Stimulated activated effector memory CD8-positive, alpha-beta T cell treated with anti-CD3 and anti-CD28 coated beads, Interleukin-12 subunit alpha, Interleukin-12 subunit beta, amount 100 ng/mL, for 72 hours (primary cell): ENCODE results near the gene SLMAP.
A peak's percentile ranks its signal among the peaks of the same experiment; 100 is the strongest.
"Not testable (repeated sequence)": the region's sequence is repeated elsewhere in the genome, so short reads cannot be mapped to it uniquely, and the experiment has no call there.

ENCODE experiments used
- ATAC-seq: fragments of 150-1000 bp; cut with Tn5 transposase; 2 replicates; pipeline ENCODE4 v1.10.0; 2021
- DNase-seq, 2 donors: peaks; one replicate each; pipeline ENCODE4 v3.0.0; 2021 to 2022; ENCODE audit warnings: low spot score in 2 of 2
- H3K27ac Mint-ChIP-seq: one replicate; pipeline ENCODE4 v1.8.0; 2022; ENCODE audit warnings: mild to moderate bottlenecking, mixed read lengths
- H3K36me3 Mint-ChIP-seq: one replicate; pipeline ENCODE4 v1.8.0; 2022; ENCODE audit warnings: mild to moderate bottlenecking, mixed read lengths
- H3K4me1 Mint-ChIP-seq: one replicate; pipeline ENCODE4 v1.8.0; 2022; ENCODE audit warnings: mixed read lengths
- H3K4me3 Mint-ChIP-seq: one replicate; pipeline ENCODE4 v1.8.0; 2022; ENCODE audit warnings: mild to moderate bottlenecking, mixed read lengths
- H3K9me3 Mint-ChIP-seq: one replicate; pipeline ENCODE4 v1.8.0; 2022; ENCODE audit warnings: mixed read lengths

SLMAP gene

DNA sequence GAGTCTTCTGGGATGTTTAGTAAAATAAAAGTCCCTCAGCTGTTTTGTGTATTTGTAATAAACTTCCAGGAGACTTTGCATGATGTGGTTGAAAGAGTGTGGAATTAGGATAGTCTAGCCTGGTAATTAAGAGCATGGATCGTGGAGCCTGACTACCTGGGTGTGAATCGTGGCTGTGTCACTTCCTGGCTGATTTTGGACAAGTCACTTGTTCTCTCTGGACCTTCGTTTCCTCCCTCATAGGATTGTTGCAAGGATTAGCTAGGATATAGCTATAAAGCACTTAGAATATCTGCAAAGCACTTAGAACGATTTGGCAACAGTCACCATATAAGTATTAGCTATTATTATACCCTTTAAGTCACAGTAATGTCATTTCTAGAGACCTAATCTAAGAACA, 40.2 kb downstream of the SLMAP start:
- Mint-ChIP-seq H3K27ac (no peak overlapping the region), H3K4me1 (peaks cover 20% of the 10 kb centered on the region), H3K4me3 (no peak overlapping the region), H3K9me3 (no peaks in the 10 kb centered on the region), H3K36me3 (no peaks in the 10 kb centered on the region)
- ATAC-seq (no peak), DNase-seq (no peak)

- Mint-ChIP-seq H3K4me1 (peaks cover 20% of the 10 kb centered on the region), H3K36me3 (no peaks in the 10 kb centered on the region), H3K27ac (no peak overlapping the region), H3K4me3 (no peak overlapping the region), H3K9me3 (no peaks in the 10 kb centered on the region)
- no peak for ATAC-seq
- no peak for DNase-seq
These were observed 41.8 kb downstream of the SLMAP start for GRCh38 chr3:57797701-57798487.

DNA sequence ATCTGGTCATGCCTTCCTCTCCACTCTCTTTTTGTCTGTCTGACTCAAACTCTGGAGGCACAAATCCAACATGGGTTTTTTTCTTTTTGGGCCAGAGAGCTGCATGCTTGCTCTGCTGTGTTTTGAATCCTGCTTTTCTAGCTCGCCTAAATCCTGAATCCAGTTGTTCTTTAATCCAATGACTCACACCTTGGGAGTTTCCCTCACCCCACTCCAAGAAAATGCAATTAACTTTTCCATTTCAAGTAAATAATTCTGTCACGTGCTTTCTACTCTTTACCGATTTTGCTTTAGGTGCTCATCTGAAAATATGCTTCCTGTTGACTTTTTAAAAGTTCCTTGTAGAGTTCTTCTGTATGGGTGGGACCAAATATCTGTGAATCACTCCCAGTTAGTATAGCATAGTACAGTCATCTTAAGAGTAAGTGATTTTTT, 47.6 kb downstream of the SLMAP start:
- Mint-ChIP-seq H3K9me3 (no peaks in the 10 kb centered on the region), H3K36me3 (no peaks in the 10 kb centered on the region), H3K4me1 (peaks cover 46% of the 10 kb centered on the region), H3K27ac (peak overlapping the region; percentile 67), H3K4me3 (peak overlapping the region; percentile 37)
- DNase-seq (no peak), ATAC-seq (peak; percentile 88)

DNA sequence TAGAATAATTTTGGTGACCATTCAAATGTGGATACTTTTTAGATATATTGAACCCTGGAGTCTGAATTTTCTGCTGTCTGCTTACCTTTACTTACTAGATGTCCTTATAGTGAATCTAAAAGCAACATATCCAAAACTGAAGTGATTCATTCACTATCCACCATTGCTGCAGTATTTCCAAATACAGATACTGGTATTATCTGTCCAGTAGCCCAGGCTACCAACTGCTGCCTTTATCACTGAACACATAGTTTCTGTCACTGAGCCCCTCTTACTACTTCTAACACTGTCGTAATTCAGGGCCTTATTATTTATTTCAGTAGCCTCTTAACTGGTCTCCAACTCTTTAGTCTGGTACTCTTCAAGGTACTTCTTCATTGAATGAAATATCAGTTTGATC, 49.2 kb downstream of the SLMAP start:
- peaks cover 51% of the 10 kb centered on the region for H3K4me1 Mint-ChIP-seq
- H3K4me3 Mint-ChIP-seq, result no peak overlapping the region
- DNase-seq, result no peak
- ATAC-seq, result peak; percentile 15
- H3K9me3 Mint-ChIP-seq, result no peaks in the 10 kb centered on the region
- no peaks in the 10 kb centered on the region for H3K36me3 Mint-ChIP-seq
- no peak overlapping the region for H3K27ac Mint-ChIP-seq

- Mint-ChIP-seq H3K27ac (no peak overlapping the region), H3K36me3 (no peaks in the 10 kb centered on the region), H3K4me3 (no peak overlapping the region), H3K4me1 (peaks cover 51% of the 10 kb centered on the region), H3K9me3 (no peaks in the 10 kb centered on the region)
- DNase-seq (no peak), ATAC-seq (peak; percentile 91)
These were observed 49.6 kb downstream of the SLMAP start for GRCh38 chr3:57805674-57806073.

DNA sequence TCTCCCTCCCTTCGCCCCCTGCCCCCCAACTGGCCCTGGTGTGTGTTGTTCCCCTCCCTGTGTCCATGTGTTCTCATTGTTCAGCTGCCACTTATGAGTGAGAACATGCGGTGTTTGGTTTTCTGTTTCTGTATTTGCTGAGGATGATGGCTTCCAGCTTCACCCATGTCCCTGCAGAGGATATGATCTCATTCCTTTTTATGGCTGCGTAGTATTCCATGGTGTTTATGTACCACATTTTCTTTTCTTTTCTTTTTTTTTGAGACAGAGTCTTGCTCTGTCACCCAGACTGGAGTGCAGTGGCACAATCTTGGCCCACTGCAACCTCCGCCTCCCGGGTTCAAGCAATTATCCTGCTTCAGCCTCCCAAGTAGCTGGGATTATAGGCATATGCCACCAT, 50.1 kb downstream of the SLMAP start:
- not testable (repeated sequence) for H3K36me3 Mint-ChIP-seq, ATAC-seq, DNase-seq, H3K27ac Mint-ChIP-seq, H3K9me3 Mint-ChIP-seq, H3K4me3 Mint-ChIP-seq
- peaks cover 51% of the 10 kb centered on the region for H3K4me1 Mint-ChIP-seq

- Mint-ChIP-seq H3K27ac (no peak overlapping the region), H3K4me3 (no peak overlapping the region)
- no peak for ATAC-seq
These were observed 53.0 kb downstream of the SLMAP start for GRCh38 chr3:57808961-57809608.

DNA sequence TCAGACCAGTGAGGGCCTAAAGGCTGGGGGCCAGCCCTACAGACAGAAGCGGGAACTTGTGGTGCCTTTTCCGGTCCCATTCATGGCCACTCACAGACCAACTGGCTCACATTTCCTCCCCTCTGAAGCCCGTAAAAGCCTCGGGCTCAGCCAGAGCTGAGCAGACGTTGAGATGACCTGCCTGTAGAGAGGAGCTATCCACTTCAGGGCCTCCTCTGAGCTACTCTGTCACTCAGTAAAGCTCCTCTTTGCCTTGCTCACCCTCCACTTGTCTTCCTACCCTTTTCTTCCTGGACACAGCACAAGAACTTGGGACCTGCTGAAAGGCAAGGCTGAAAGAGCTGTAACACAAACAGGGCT, 53.5 kb downstream of the SLMAP start:
- Mint-ChIP-seq H3K36me3 (no peaks in the 10 kb centered on the region), H3K4me1 (peaks cover 47% of the 10 kb centered on the region), H3K9me3 (peaks cover 3% of the 10 kb centered on the region), H3K27ac (no peak overlapping the region), H3K4me3 (no peak overlapping the region)
- no peak for DNase-seq
- ATAC-seq, result no peak

More at GRCh38 chr3:57808961-57809608, 53.0 kb downstream of the SLMAP start:
- H3K36me3 Mint-ChIP-seq, result no peaks in the 10 kb centered on the region
- peaks cover 46% of the 10 kb centered on the region for H3K4me1 Mint-ChIP-seq
- DNase-seq, result no peak
- peaks cover 3% of the 10 kb centered on the region for H3K9me3 Mint-ChIP-seq

- Mint-ChIP-seq H3K27ac (no peak overlapping the region), H3K36me3 (no peaks in the 10 kb centered on the region), H3K4me3 (no peak overlapping the region), H3K9me3 (peaks cover 3% of the 10 kb centered on the region), H3K4me1 (peaks cover 47% of the 10 kb centered on the region)
- DNase-seq (no peak), ATAC-seq (no peak)
These were observed 53.9 kb downstream of the SLMAP start for GRCh38 chr3:57810048-57810447.

DNA sequence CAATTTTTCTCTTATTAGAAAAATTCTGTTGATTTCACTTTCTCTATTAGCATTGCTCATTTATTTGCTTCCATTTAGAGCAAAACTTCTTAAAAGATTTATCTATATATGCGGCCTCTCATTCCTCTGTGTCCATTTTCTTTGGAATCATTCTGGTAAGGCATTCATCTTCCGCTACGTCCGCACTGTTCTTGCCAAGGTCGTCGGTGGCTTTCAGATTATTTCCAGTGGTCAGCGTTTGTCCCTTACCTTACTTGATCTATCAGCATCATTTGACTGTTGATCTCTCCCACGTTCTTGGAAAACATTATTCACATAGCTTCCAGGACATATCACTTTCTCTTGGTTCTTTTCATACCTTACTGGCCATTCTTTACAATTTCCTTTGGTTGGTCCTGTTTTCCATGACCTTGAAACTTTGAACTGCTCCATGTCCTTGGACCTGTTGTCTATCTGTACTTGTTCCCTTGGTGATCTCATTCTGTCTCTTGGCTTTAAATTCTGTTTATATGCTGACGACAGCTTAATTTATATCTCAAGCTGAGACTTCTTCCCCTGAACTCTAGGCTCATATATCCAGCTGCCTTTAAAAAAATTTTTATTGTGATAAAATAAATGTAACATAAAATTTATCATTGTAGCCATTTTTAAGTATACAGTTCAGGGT, 54.5 kb downstream of the SLMAP start:
- DNase-seq (no peak), ATAC-seq (no peak)
- H3K4me1 Mint-ChIP-seq, result peaks cover 46% of the 10 kb centered on the region
- H3K9me3 Mint-ChIP-seq, result peaks cover 3% of the 10 kb centered on the region
- no peaks in the 10 kb centered on the region for H3K36me3 Mint-ChIP-seq
- no peak overlapping the region for H3K27ac Mint-ChIP-seq
- no peak overlapping the region for H3K4me3 Mint-ChIP-seq

DNA sequence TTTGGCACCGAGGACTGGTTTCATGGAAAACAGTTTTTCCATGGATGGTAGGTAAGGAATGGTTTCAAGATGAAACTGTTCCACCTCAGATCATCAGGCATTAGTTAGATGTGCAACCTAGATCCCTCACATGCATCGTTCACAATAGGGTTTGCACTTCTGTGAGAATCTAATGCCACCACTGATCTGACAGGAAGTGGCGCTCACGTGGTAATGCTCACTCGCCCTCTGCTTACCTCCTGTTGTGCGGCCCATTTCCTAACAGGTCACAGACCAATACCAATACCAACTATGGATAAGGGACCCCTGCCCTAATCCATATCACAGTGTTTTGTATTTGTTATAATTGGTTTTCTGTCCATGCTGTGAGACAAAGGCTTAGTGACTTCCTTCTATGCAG, 58.9 kb downstream of the SLMAP start:
- ATAC-seq (peak; percentile 79), DNase-seq (no peak)
- Mint-ChIP-seq H3K27ac (peak overlapping the region; percentile 43), H3K4me1 (peaks cover 32% of the 10 kb centered on the region), H3K9me3 (peaks cover 3% of the 10 kb centered on the region), H3K36me3 (no peaks in the 10 kb centered on the region), H3K4me3 (no peak overlapping the region)

GRCh38 chr3:57816471-57817095, 60.5 kb downstream of the SLMAP start:
- Mint-ChIP-seq H3K4me1 (peaks cover 32% of the 10 kb centered on the region), H3K4me3 (no peak overlapping the region), H3K27ac (no peak overlapping the region), H3K36me3 (no peaks in the 10 kb centered on the region), H3K9me3 (peaks cover 3% of the 10 kb centered on the region)
- DNase-seq (no peak), ATAC-seq (no peak)

- ATAC-seq (peak; percentile 54), DNase-seq (no peak)
- Mint-ChIP-seq H3K27ac (no peak overlapping the region), H3K9me3 (no peaks in the 10 kb centered on the region), H3K36me3 (peaks cover 1% of the 10 kb centered on the region), H3K4me3 (no peak overlapping the region), H3K4me1 (peaks cover 37% of the 10 kb centered on the region)
These were observed 62.7 kb downstream of the SLMAP start for GRCh38 chr3:57818772-57819171.

- Mint-ChIP-seq H3K4me3 (no peak overlapping the region), H3K36me3 (peaks cover 6% of the 10 kb centered on the region), H3K4me1 (peaks cover 21% of the 10 kb centered on the region), H3K9me3 (no peaks in the 10 kb centered on the region), H3K27ac (no peak overlapping the region)
- no peak for DNase-seq
- ATAC-seq, result no peak
These were observed 64.4 kb downstream of the SLMAP start for GRCh38 chr3:57820479-57820878.

DNA sequence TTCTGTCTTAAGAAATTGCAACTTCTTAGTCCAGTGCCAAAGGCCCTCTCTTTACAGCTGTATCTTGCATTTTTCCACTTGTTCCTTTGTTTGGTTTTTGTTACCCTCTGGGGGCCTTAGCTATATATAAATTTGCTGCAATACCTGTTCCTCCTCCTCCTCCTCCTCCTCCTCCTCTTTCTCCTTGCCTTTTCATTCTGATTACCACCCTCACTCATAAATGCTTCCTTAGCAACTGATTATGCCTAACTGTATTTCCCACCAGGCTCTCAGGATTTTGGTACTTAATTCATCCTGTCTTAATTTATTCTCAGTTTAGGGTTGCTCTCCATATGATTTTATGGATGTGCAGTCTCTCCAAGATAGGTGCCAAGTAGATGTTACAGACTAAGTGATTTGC, 65.7 kb downstream of the SLMAP start:
- H3K4me3 Mint-ChIP-seq, result no peak overlapping the region
- peaks cover 6% of the 10 kb centered on the region for H3K36me3 Mint-ChIP-seq
- DNase-seq (no peak), ATAC-seq (no peak)
- peaks cover 24% of the 10 kb centered on the region for H3K4me1 Mint-ChIP-seq
- no peak overlapping the region for H3K27ac Mint-ChIP-seq
- H3K9me3 Mint-ChIP-seq, result no peaks in the 10 kb centered on the region
